ENCODE results near the gene ESR1. TPM values are rescaled to one million over a fixed set of nuclear protein-coding genes. Genes with fewer than 3 reads are reported as not detected.
A peak's percentile ranks its signal among the peaks of the same experiment; 100 is the strongest.

Gene ESR1
- total RNA-seq, 6 experiments from 2014 or later = 1.6 to 59.9 (median 18.6) TPM

DNA sequence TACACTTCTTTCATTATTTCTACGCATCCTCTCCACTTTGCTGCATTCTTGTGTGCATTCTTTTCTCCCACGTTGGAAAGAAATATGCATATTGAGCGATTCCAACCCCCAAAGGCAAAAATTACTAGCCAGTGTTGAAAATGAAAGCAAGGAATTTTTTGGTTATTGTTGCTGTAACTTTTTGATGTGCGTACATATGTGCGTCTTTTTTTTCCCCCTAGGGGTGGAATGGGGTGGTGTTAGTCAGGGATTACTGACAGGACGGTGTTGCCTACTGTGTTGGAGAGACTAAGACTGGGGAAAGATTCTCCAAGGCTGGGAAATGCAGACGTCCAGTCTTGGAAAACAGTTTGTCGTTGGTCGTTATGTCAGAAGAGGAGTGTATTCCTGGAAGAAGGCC, 44.2 kb upstream of the ESR1 start:
- TF ChIP-seq POLR2A (IDR thresholded peaks at IDR 0.05) = no peak
- TF ChIP-seq, protein P1, sequence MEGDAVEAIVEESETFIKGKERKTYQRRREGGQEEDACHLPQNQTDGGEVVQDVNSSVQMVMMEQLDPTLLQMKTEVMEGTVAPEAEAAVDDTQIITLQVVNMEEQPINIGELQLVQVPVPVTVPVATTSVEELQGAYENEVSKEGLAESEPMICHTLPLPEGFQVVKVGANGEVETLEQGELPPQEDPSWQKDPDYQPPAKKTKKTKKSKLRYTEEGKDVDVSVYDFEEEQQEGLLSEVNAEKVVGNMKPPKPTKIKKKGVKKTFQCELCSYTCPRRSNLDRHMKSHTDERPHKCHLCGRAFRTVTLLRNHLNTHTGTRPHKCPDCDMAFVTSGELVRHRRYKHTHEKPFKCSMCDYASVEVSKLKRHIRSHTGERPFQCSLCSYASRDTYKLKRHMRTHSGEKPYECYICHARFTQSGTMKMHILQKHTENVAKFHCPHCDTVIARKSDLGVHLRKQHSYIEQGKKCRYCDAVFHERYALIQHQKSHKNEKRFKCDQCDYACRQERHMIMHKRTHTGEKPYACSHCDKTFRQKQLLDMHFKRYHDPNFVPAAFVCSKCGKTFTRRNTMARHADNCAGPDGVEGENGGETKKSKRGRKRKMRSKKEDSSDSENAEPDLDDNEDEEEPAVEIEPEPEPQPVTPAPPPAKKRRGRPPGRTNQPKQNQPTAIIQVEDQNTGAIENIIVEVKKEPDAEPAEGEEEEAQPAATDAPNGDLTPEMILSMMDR (IDR thresholded peaks at IDR 0.05) = peak in 1 of 4 donors; percentile 8
- Histone ChIP-seq H3K9me3 (no peaks in the 10 kb centered on the region), H3K36me3 (no peaks in the 10 kb centered on the region), H3K27me3 (no peaks in the 10 kb centered on the region), H3K27ac (peak overlapping the region in 1 of 3 donors; percentile 19), H3K4me1 (peaks cover 0 to 5% (median 0%) of the 10 kb centered on the region in 4 donors), H3K4me3 (peak overlapping the region in 1 of 3 donors; percentile 9)
- ATAC-seq (no peak), DNase-seq (no peak)
- intact Hi-C loops (cut with DNase I) = no loop called here
- 82% methylated on average over 9 of the region's 9 CpGs for WGBS (ENCODE audit: insufficient coverage, low coverage, low lambda C conversion rate, missing lambda C conversion rate)

DNA sequence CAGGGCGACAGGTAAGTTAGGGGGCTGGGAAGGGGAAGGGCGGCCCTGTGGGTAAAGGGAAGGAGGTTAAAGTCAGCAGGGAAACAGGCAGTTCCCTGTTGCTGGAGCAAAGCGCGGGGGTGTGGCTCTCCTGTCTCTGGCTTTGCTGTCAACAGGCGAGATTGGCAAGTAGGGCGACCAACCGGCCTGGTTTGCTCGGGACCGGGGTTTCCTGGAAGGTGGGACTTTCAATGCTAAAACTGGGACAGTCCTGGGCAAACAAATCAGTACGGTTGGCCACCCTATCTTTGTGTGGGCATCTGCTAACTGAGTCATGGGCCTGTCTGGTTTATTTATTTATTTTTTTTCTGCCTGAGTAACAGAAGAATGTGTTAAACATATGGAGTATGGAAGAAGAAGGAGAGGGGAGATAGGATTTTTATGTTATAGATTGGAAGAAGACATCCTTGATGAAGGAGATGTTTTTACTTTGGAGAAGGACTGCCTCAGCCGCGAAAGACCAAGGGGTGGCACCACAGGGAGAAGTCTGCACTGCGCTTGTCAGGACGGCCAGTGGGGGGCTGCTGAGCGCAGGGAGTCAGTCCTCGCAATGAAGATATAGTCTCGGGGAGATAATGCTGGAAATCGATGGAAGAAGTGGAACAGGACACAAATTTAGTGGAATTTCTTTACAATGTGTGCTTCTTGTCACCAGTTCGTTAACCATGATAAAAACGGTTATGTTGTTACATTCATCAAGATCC, 43.4 kb upstream of the ESR1 start:
- DNase-seq (peak; percentile 88 to 94 (median 89)), ATAC-seq (peak; percentile 85 to 92 (median 86))
- Histone ChIP-seq H3K27ac (peak overlapping the region in 2 of 3 donors; percentile 19), H3K27me3 (no peaks in the 10 kb centered on the region), H3K4me1 (peaks cover 0 to 5% (median 0%) of the 10 kb centered on the region in 4 donors), H3K4me3 (no peak overlapping the region), H3K9me3 (no peaks in the 10 kb centered on the region), H3K36me3 (no peaks in the 10 kb centered on the region)
- no peak for TF ChIP-seq POLR2A (IDR thresholded peaks at IDR 0.05)
- TF ChIP-seq, protein P1 (IDR thresholded peaks at IDR 0.05) = peak; percentile 24 to 46 (median 34)
- intact Hi-C loops (cut with DNase I) = no loop called here
- WGBS (ENCODE audit: insufficient coverage, low coverage, low lambda C conversion rate, missing lambda C conversion rate) = 39% methylated on average over 14 of the region's 20 CpGs

DNA sequence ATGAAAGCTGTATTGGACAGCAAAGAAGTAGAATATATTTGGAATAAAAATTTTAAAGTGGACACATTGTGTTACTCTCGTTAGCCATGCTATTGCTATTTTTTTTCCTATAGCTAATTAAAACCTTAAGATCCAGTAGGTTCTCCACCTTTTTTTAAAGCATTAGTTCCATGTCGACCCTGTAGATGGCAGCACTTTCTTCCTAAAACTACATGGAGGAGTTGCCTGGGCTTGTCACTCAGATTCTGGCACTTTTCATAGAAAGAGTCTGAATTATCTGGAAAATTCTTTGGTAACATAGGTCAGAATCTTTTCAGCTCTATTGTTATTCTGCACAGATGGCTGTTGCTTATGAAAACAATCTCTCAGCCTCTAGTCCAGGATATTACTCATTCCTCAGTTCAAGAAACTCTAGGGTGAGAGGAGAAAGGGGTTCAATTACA, 42.0 kb upstream of the ESR1 start:
- TF ChIP-seq POLR2A (IDR thresholded peaks at IDR 0.05) = no peak
- TF ChIP-seq, protein P1 (IDR thresholded peaks at IDR 0.05) = peak; percentile 73 to 82 (median 76)
- DNase-seq (peak in 1 of 3 donors; percentile 57), ATAC-seq (peak; percentile 78 to 83 (median 80))
- WGBS (ENCODE audit: insufficient coverage, low coverage, low lambda C conversion rate, missing lambda C conversion rate) = 2% methylated on average over 2 of the region's 2 CpGs
- intact Hi-C loops (cut with DNase I) = no loop called here
- no peaks in the 10 kb centered on the region for H3K27me3 ChIP-seq
- H3K4me3 ChIP-seq = no peak overlapping the region
- peak overlapping the region in 1 of 3 donors; percentile 47 for H3K27ac ChIP-seq
- H3K4me1 ChIP-seq = peaks cover 0 to 5% (median 0%) of the 10 kb centered on the region in 4 donors
- no peaks in the 10 kb centered on the region for H3K36me3 ChIP-seq
- no peaks in the 10 kb centered on the region for H3K9me3 ChIP-seq

DNA sequence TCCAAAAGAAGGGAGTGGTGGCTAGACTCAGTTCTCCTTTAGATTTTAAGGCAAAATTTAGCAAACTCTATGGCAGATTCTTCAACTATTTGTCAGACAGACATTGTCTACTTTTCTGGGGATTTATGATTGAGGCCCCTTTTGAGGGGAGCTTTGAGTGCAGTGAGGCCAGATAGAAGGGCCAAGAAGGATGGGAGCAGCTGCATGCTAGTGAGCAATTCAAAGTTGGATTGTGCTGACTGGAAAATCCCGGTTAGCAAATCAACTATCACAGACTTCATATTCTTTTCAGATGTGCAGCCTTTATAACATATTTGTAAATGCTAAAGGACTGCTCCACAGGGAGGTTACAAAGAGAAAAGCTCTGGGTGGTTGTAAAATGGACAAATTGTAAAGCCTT, 35.0 kb upstream of the ESR1 start:
- intact Hi-C loops (cut with DNase I) = no loop called here
- WGBS (ENCODE audit: insufficient coverage, low coverage, low lambda C conversion rate, missing lambda C conversion rate) = 100% methylated on average over 1 of the region's 1 CpG

More for the DNA sequence above, 35.0 kb upstream of the ESR1 start:
- TF ChIP-seq, protein P1 (IDR thresholded peaks at IDR 0.05) = no peak
- no peak for TF ChIP-seq POLR2A (IDR thresholded peaks at IDR 0.05)
- ATAC-seq (no peak), DNase-seq (no peak)
- no peak overlapping the region for H3K27ac ChIP-seq
- H3K4me1 ChIP-seq = no peaks in the 10 kb centered on the region
- H3K4me3 ChIP-seq = no peak overlapping the region
- H3K27me3 ChIP-seq = no peaks in the 10 kb centered on the region
- H3K36me3 ChIP-seq = no peaks in the 10 kb centered on the region
- no peaks in the 10 kb centered on the region for H3K9me3 ChIP-seq

Data from right lobe of liver (tissue), 6 donors.